ENCODE data around the gene TOMT. TPM values are rescaled to one million over a fixed set of nuclear protein-coding genes. Genes with fewer than 3 reads are reported as not detected.

TOMT gene
- polyA plus RNA-seq, 3 donors: not detected

- DNase-seq (ENCODE audit: extremely low read depth in 1 of 11, low read depth in 9 of 11, low spot score in 4 of 11): no peak
These were observed 21.6 kb upstream of the TOMT start for GRCh38 chr11:72084076-72084475.

GRCh38 chr11:72084965-72085364, 20.8 kb upstream of the TOMT start:
- no peak for DNase-seq (ENCODE audit: extremely low read depth in 1 of 11, low read depth in 9 of 11, low spot score in 4 of 11)

- no peak for DNase-seq (ENCODE audit: extremely low read depth in 1 of 11, low read depth in 9 of 11, low spot score in 4 of 11)
These were observed 19.9 kb upstream of the TOMT start for GRCh38 chr11:72085621-72086351.

- DNase-seq (ENCODE audit: extremely low read depth in 1 of 11, low read depth in 9 of 11, low spot score in 4 of 11): no peak
These were observed 17.5 kb upstream of the TOMT start for GRCh38 chr11:72088076-72088808.

GRCh38 chr11:72091292-72091691, 14.4 kb upstream of the TOMT start:
- DNase-seq (ENCODE audit: extremely low read depth in 1 of 11, low read depth in 9 of 11, low spot score in 4 of 11): peak in 7 of 11 donors; percentile 43 to 70 (median 58)

- no peak for DNase-seq (ENCODE audit: extremely low read depth in 1 of 11, low read depth in 9 of 11, low spot score in 4 of 11)
These were observed 7.0 kb upstream of the TOMT start for GRCh38 chr11:72098741-72099140.

- no peak for DNase-seq (ENCODE audit: extremely low read depth in 1 of 11, low read depth in 9 of 11, low spot score in 4 of 11)
These were observed 5.7 kb upstream of the TOMT start for GRCh38 chr11:72100009-72100408.

GRCh38 chr11:72100462-72100861, 5.3 kb upstream of the TOMT start:
- no peak for DNase-seq (ENCODE audit: extremely low read depth in 1 of 11, low read depth in 9 of 11, low spot score in 4 of 11)

- DNase-seq (ENCODE audit: extremely low read depth in 1 of 11, low read depth in 9 of 11, low spot score in 4 of 11): no peak
These were observed 3.6 kb upstream of the TOMT start for GRCh38 chr11:72102162-72102561.

- no peak for DNase-seq (ENCODE audit: extremely low read depth in 1 of 11, low read depth in 9 of 11, low spot score in 4 of 11)
These were observed 3.1 kb upstream of the TOMT start for GRCh38 chr11:72102631-72102945.

- peak; percentile 96 to 99 (median 99) for DNase-seq (ENCODE audit: extremely low read depth in 1 of 11, low read depth in 9 of 11, low spot score in 4 of 11)
These were observed 2.6 kb upstream of the TOMT start, which contains the start of gene LAMTOR1 for GRCh38 chr11:72102946-72103753. TSS of gene LAMTOR1 (minus strand) at chr11:72103297. CDS start at chr11:72103224, 73 bp downstream.

GRCh38 chr11:72103754-72104167, 2.0 kb upstream of the TOMT start:
- DNase-seq (ENCODE audit: extremely low read depth in 1 of 11, low read depth in 9 of 11, low spot score in 4 of 11): no peak

GRCh38 chr11:72111300-72112142, 5.8 kb downstream of the TOMT start:
- DNase-seq (ENCODE audit: extremely low read depth in 1 of 11, low read depth in 9 of 11, low spot score in 4 of 11): no peak

- peak; percentile 99 to 100 (median 100) for DNase-seq (ENCODE audit: extremely low read depth in 1 of 11, low read depth in 9 of 11, low spot score in 4 of 11)
These were observed 6.6 kb downstream of the TOMT start, which contains the start of gene ANAPC15 for GRCh38 chr11:72112143-72112977. TSS of gene ANAPC15 (minus strand) at chr11:72112695. CDS start at chr11:72111276, 1,419 bp downstream.

GRCh38 chr11:72112978-72113808, 7.5 kb downstream of the TOMT start:
- no peak for DNase-seq (ENCODE audit: extremely low read depth in 1 of 11, low read depth in 9 of 11, low spot score in 4 of 11)

GRCh38 chr11:72114570-72114969, 8.8 kb downstream of the TOMT start:
- no peak for DNase-seq (ENCODE audit: extremely low read depth in 1 of 11, low read depth in 9 of 11, low spot score in 4 of 11)
